ENCODE data around the gene CCR8. TPM values are rescaled to one million over a fixed set of nuclear protein-coding genes. Genes with fewer than 3 reads are reported as not detected.
"Not testable (repeated sequence)": the region's sequence is repeated elsewhere in the genome, so short reads cannot be mapped to it uniquely, and the experiment has no call there.

CCR8 gene
- total RNA-seq, 1 donor from 2014 or later = not detected

DNA sequence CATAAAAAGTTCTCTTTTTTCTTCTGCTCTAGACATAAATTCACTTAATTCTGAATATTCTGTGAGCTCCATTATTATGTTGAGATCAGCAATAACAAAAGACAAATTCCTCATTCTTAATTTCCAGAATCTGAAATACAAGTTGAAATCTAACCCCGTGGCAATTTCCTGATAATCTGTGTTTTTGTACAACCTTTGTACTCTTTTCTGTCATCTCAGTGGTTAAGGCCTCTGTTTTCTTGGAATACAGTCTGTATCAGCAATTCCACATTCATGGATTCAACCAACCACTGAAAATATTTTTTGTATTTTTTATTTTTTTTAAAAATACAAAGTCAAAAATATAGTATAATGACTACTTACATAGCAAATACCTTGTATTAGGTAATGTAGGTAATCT is 8.7 kb downstream of the CCR8 start:
- DNase-seq = no peak
- intact Hi-C loops (cut with DNase I) = no loop called here
- ATAC-seq (ENCODE audit: poor library complexity) = no peak

- intact Hi-C loops (cut with DNase I) = no loop called here
- DNase-seq (no peak), ATAC-seq (ENCODE audit: poor library complexity) (no peak)
Observed at GRCh38 chr3:39339086-39339485, 9.6 kb downstream of the CCR8 start.

DNA sequence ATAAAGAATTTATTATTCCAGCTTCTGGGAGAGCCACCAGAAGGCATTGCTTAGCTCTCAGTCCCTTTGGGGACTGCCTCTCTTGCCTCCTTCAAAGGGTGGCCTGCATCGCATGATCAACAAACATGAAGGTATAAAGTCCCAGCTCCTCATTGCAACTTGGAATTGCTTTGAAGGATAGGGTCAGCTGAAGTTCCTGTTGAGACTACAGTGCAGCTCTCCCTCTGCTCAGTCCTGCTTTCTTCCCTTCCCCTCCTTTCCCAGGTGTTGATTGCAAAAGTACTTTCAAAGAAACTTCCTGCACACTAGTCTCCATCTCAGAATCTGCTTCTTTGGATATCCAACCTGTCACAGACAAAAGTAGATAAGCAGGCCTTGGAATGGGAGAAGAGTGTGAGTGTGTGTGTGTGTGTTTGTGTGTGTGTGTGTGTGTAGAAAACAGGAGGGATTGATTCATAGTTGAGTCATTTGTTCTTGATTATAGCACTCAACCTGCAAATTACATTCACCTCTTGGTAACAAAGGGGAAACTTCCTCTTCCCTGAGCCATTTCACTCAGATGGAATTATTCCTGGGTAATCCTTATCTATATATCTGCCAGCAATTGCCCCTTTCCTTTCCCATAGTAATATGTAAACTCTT is 13.7 kb downstream of the CCR8 start:
- DNase-seq (no peak), ATAC-seq (ENCODE audit: poor library complexity) (no peak)
- intact Hi-C loops (cut with DNase I) = no loop called here

GRCh38 chr3:39343760-39344159 is 14.3 kb downstream of the CCR8 start:
- no peak for ATAC-seq (ENCODE audit: poor library complexity)
- intact Hi-C loops (cut with DNase I) = no loop called here
- no peak for DNase-seq

- DNase-seq = no peak
- intact Hi-C loops (cut with DNase I) = no loop called here
- no peak for ATAC-seq (ENCODE audit: poor library complexity)
Observed at GRCh38 chr3:39344746-39345344, 15.3 kb downstream of the CCR8 start.

- no peak for ATAC-seq (ENCODE audit: poor library complexity)
- intact Hi-C loops (cut with DNase I) = no loop called here
- DNase-seq = no peak
Observed at GRCh38 chr3:39346785-39347585, 17.5 kb downstream of the CCR8 start.

DNA sequence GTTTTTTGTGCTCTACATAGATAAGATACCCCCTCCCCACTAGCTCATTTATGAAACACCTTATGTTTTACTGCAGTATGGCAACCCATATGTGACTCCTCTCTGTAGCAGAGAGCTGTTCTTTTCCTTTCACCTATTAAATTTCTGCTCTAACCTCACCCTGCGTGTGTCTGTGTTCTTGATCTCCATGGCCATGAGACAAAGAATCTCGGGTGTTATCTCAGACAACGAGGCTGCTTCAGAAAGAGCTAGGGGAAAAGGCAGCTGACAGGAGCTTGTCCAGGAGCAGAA is 18.0 kb downstream of the CCR8 start:
- no peak for DNase-seq
- intact Hi-C loops (cut with DNase I) = no loop called here
- ATAC-seq (ENCODE audit: poor library complexity) = no peak

DNA sequence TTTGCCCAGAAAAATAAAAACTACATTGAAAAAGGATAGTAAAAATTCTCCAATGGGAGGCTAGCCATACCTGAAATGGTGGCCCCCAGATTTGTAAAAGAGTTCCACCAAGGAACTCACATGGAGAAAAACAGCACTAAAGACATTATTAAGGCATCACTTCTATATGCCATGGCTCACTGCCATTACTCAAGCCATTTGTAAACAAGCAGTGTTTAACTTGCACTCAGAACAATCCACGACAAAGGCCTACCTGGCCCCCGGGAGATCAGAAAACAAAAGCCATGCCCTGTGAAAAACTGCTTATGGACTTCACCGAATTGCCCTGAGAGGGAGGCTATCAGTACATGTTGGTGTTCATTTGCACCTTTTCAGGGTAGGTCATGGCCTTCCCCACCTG is 19.6 kb downstream of the CCR8 start:
- intact Hi-C loops (cut with DNase I) = no loop called here
- no peak for DNase-seq
- ATAC-seq (ENCODE audit: poor library complexity) = no peak

DNA sequence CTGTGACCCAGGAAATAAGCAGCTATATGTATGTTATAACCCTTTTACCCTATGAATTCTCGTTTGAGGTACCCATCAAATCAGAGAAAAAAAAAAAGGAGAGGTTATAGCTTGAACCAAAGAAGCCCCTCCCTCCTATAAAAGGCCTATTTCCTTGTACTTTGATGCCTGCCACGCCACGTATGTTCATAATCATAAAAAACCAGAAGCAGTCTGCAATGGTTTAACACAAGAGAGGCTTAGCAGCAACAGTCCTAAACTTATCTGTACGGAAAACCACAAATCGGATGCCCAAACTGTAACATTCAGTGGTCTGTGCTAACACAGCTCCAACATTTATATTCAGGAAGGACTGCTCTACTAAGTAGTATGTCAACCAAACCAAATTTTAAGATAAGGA is 21.2 kb downstream of the CCR8 start:
- DNase-seq (no peak), ATAC-seq (ENCODE audit: poor library complexity) (no peak)
- intact Hi-C loops (cut with DNase I) = no loop called here

DNA sequence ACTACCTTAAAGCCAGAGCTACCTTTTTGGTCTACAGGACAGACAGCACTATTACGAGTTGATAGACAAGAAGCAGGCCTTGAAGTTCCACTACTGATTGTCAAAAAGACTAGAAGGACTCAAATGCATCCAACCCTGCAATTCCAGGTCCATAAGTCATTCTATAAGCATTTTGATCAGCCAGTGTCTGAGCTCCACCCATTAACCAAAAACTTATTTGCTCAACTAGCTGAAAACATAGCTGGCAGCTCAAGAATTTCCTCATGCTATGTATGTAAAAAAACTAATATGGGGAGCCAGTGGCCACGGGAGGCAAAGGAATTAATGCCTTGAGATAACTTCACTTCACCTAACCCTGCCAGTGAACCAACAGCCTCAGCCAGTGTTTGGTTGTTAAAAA is 21.6 kb downstream of the CCR8 start:
- intact Hi-C loops (cut with DNase I); DNase-seq; ATAC-seq (ENCODE audit: poor library complexity): not testable (repeated sequence)

DNA sequence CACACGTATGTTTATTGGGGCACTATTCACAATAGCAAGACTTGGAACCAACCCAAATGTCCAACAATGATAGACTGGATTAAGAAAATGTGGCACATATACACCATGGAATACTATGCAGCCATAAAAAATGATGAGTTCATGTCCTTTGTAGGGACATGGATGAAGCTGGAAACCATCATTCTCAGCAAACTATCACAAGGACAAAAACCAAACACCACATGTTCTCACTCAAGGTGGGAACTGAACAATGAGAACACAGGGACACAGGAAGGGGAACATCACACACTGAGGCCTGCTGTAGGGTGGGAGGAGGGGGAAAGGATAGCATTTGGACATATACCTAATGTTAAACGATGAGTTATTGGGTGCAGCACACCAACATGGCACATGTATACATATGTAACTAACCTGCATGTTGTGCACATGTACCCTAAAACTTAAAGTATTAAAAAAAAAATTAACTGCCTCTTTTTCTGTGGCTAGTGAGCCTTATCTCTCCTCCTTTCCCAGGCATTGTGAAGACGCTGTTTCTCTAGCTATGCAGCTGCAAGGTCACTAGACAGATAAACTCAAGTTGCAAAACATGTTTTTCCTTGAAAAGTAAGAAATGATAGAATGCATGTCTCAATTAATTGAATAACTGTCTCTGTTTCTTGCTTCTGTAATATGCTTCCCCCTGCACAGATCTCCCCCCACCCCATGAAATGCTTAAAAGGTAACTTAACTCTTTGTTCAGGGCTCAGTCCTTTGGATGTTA is 23.8 kb downstream of the CCR8 start:
- ATAC-seq (ENCODE audit: poor library complexity); intact Hi-C loops (cut with DNase I); DNase-seq: not testable (repeated sequence)

DNA sequence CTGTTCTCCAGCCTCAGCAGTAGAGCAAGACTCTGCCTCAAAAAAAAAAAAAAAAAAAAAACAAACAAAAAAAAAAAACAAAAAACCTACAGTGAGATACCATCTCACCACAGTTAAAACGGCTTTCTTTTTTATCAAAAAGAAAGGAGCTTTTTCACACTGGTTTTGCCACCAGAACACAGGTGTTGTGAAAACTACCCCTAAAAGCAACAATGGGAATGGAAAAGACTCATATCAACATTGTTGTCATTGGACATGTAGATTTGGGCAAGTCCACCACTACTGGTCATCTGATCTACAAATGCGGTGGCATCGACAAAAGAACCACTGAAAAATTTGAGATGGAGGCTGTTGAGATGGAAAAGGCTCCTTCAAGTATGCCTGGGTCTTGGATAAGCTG is 28.8 kb downstream of the CCR8 start:
- no peak for ATAC-seq (ENCODE audit: poor library complexity)
- intact Hi-C loops (cut with DNase I) = no loop called here

DNA sequence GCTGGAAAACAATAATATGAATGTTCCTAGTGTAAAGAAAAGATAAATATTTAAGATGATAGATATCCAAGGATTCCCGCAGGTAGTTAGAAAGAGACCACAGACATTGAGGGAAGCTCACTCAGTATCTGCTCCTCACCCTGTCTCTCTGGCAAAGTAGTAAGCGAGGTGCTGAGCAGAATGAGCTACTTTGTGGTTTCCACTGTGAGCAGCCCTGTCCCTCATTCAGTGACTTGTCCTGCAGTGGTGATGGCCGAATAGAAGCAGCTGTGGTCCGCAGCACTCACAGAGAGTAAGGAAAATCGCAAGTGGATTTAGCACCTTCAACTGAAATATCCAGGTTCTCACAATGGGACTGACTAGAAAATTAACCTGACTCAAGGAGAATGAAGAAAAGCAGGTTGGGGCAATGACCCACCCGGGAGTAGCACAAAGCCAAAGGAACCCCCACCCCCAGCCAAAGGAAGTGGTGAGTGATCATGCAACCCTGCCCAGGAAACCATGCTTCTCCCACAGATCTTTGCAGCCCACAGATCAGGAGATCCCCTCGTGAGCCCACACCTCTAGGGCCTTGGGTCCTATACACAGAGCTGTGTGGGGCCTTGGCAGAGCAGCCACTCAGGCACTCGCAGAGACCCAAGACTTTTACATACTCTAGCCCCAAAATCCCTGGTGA is 31.9 kb downstream of the CCR8 start:
- ATAC-seq (ENCODE audit: poor library complexity) (peak; percentile 37), DNase-seq (no peak)
- intact Hi-C loops (cut with DNase I) = no loop called here

More for the DNA sequence above, 28.8 kb downstream of the CCR8 start:
- no peak for DNase-seq

GRCh38 chr3:39362192-39362591 is 32.7 kb downstream of the CCR8 start:
- ATAC-seq (ENCODE audit: poor library complexity) (peak; percentile 96), DNase-seq (no peak)
- intact Hi-C loops (cut with DNase I) = no loop called here

- DNase-seq (no peak), ATAC-seq (ENCODE audit: poor library complexity) (no peak)
- intact Hi-C loops (cut with DNase I) = no loop called here
Observed at GRCh38 chr3:39362812-39363211, 33.3 kb downstream of the CCR8 start.

GRCh38 chr3:39370450-39370849 is 40.9 kb downstream of the CCR8 start:
- DNase-seq; ATAC-seq (ENCODE audit: poor library complexity); intact Hi-C loops (cut with DNase I): not testable (repeated sequence)

DNA sequence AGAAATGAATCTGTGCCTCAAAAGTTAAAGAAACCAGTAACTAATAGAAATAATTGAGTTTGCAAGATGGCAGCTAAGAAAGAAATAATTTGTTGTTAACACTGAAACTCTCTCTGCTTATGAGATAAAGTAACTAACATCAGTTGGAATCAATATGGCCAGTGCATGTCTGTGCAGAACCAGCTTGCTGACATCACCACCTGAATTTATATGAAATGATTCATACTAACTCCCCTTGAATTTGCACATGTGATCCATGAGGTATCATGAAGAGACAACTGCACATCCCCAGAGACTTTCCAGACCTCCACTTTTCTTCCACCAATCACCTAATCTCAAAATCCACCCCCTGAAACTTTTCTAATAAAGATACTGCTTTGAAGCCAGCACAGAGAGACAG is 43.3 kb downstream of the CCR8 start:
- DNase-seq = no peak

GRCh38 chr3:39376959-39377634 is 47.6 kb downstream of the CCR8 start:
- DNase-seq (no peak), ATAC-seq (ENCODE audit: poor library complexity) (no peak)
- intact Hi-C loops (cut with DNase I) = no loop called here

More for the DNA sequence above, 43.3 kb downstream of the CCR8 start:
- no peak for ATAC-seq (ENCODE audit: poor library complexity)
- intact Hi-C loops (cut with DNase I) = no loop called here

Data from Right ventricle myocardium superior (tissue), 1 donor.